CD4-positive, CD25-positive, alpha-beta regulatory T cell (primary cell): ENCODE results near the gene SLC12A5. TPM values are rescaled to one million over a fixed set of nuclear protein-coding genes. Genes with fewer than 3 reads are reported as not detected.

ENCODE experiments used
- ATAC-seq, 2 donors: fragments of 150-1000 bp; cut with Tn5 transposase; one replicate each; pipeline ENCODE4 v1.10.0; 2021; ENCODE audit warnings: low read depth in 2 of 2, moderate number of reproducible peaks in 2 of 2, moderate library complexity in 1 of 2
- DNase-seq, 3 donors: peaks; one replicate each; pipeline versions ENCODE4 v3.0.0 to v3.0.0-alpha.2; 2012 to 2022; ENCODE audit warnings: mixed read lengths in 1 of 3
- H3K27ac ChIP-seq: one replicate; pipeline ENCODE4 v1.7.0; 2013; ENCODE audit warnings: mild to moderate bottlenecking, low read length; ENCODE audit not compliant: insufficient read depth, poor library complexity, severe bottlenecking
- H3K27me3 ChIP-seq: one replicate; pipeline ENCODE4 v1.7.0; 2013; ENCODE audit warnings: low read length; ENCODE audit not compliant: control insufficient read depth, insufficient read depth
- H3K36me3 ChIP-seq: one replicate; pipeline ENCODE4 v1.7.0; 2013; ENCODE audit warnings: mild to moderate bottlenecking, low read length, moderate library complexity; ENCODE audit not compliant: control insufficient read depth, insufficient read depth
- H3K4me1 ChIP-seq: 2 replicates; pipeline ENCODE4 v1.7.0; 2013; ENCODE audit warnings: mild to moderate bottlenecking, low read length; ENCODE audit not compliant: insufficient read depth, control insufficient read depth, poor library complexity, severe bottlenecking
- H3K4me3 ChIP-seq: one replicate; pipeline ENCODE4 v1.7.0; 2013; ENCODE audit warnings: low read depth, mild to moderate bottlenecking, low read length, moderate library complexity
- H3K9me3 ChIP-seq, 2 experiments: 1 replicate in 1 of 2; 2 replicates in 1 of 2; pipeline ENCODE4 v1.7.0; 2013; ENCODE audit warnings: low read length in 2 of 2, mild to moderate bottlenecking in 1 of 2, moderate library complexity in 1 of 2; ENCODE audit not compliant: control insufficient read depth in 2 of 2
- H3K27ac Mint-ChIP-seq, 3 donors: one replicate each; pipeline ENCODE4 v1.8.0; 2020 to 2022; ENCODE audit warnings: mild to moderate bottlenecking in 3 of 3, mixed read lengths in 3 of 3, moderate library complexity in 2 of 3
- H3K27me3 Mint-ChIP-seq: one replicate; pipeline ENCODE4 v1.8.0; 2022; ENCODE audit warnings: mild to moderate bottlenecking, mixed read lengths
- H3K36me3 Mint-ChIP-seq: one replicate; pipeline ENCODE4 v1.8.0; 2020; ENCODE audit warnings: mixed read lengths
- H3K4me1 Mint-ChIP-seq, 4 donors: one replicate each; pipeline ENCODE4 v1.8.0; 2020 to 2022; ENCODE audit warnings: mixed read lengths in 4 of 4, mild to moderate bottlenecking in 1 of 4
- H3K4me3 Mint-ChIP-seq, 4 donors: one replicate each; pipeline ENCODE4 v1.8.0; 2020 to 2022; ENCODE audit warnings: mild to moderate bottlenecking in 4 of 4, mixed read lengths in 4 of 4, moderate library complexity in 3 of 4
- H3K9me3 Mint-ChIP-seq, 7 donors: one replicate each; pipeline ENCODE4 v1.8.0; 2020 to 2022; ENCODE audit warnings: mixed read lengths in 7 of 7, mild to moderate bottlenecking in 3 of 7, moderate library complexity in 2 of 7
- polyA plus RNA-seq, 4 donors: library from polyadenylated mRNA; unstranded; fragments of 300-500 nt; fragmentation: Illumina TruSeq; gene quantifications; one replicate each; pipeline ENCODE4 v1.2.3, GENCODE V29; 2021
- total RNA-seq: library from RNA; stranded (reverse); gene quantifications from one replicate; pipeline ENCODE4 v1.2.3, GENCODE V29; 2022

The SLC12A5 gene
- total and polyA plus RNA-seq, 5 donors from 2014 or later: not detected

- Histone ChIP-seq H3K4me3 (no peak overlapping the region), H3K9me3 (no peaks in the 10 kb centered on the region), H3K27ac (no peak overlapping the region), H3K27me3 (peaks cover 17% of the 10 kb centered on the region), H3K36me3 (no peaks in the 10 kb centered on the region), H3K4me1 (peaks cover 21% of the 10 kb centered on the region)
- Mint-ChIP-seq H3K4me1 (peaks cover 9 to 27% (median 12%) of the 10 kb centered on the region in 4 donors), H3K27me3 (peaks cover 63% of the 10 kb centered on the region), H3K27ac (no peak overlapping the region), H3K9me3 (peaks cover 0 to 4% (median 0%) of the 10 kb centered on the region in 7 donors), H3K4me3 (peak overlapping the region in 3 of 4 donors; percentile 60 to 78 (median 75)), H3K36me3 (peaks cover 4% of the 10 kb centered on the region)
- ATAC-seq: no peak
- no peak for DNase-seq
Measured at GRCh38 chr20:46023148-46023484, 5.9 kb upstream of the SLC12A5 start.

GRCh38 chr20:46023999-46024398 is 5.0 kb upstream of the SLC12A5 start:
- Mint-ChIP-seq H3K9me3 (peaks cover 0 to 2% (median 0%) of the 10 kb centered on the region in 7 donors), H3K4me3 (peak overlapping the region in 2 of 4 donors; percentile 29 to 75), H3K36me3 (peaks cover 4% of the 10 kb centered on the region), H3K4me1 (peaks cover 9 to 27% (median 12%) of the 10 kb centered on the region in 4 donors), H3K27me3 (peaks cover 67% of the 10 kb centered on the region), H3K27ac (no peak overlapping the region)
- Histone ChIP-seq H3K4me3 (no peak overlapping the region), H3K36me3 (no peaks in the 10 kb centered on the region), H3K4me1 (peaks cover 21% of the 10 kb centered on the region), H3K27me3 (peaks cover 17% of the 10 kb centered on the region), H3K9me3 (no peaks in the 10 kb centered on the region), H3K27ac (no peak overlapping the region)
- DNase-seq (no peak), ATAC-seq (no peak)

- Mint-ChIP-seq H3K4me3 (no peak overlapping the region), H3K4me1 (peaks cover 9 to 27% (median 12%) of the 10 kb centered on the region in 4 donors), H3K27ac (no peak overlapping the region), H3K9me3 (peaks cover 0 to 2% (median 0%) of the 10 kb centered on the region in 7 donors), H3K27me3 (peaks cover 70% of the 10 kb centered on the region), H3K36me3 (peaks cover 4% of the 10 kb centered on the region)
- H3K27me3 ChIP-seq: peaks cover 16% of the 10 kb centered on the region
- H3K27ac ChIP-seq: no peak overlapping the region
- ATAC-seq: no peak
- H3K4me3 ChIP-seq: no peak overlapping the region
- H3K4me1 ChIP-seq: peaks cover 21% of the 10 kb centered on the region
- no peaks in the 10 kb centered on the region for H3K36me3 ChIP-seq
- DNase-seq: no peak
- no peaks in the 10 kb centered on the region for H3K9me3 ChIP-seq
Measured at GRCh38 chr20:46025376-46025783, 3.6 kb upstream of the SLC12A5 start.

GRCh38 chr20:46027245-46027853 is 1.7 kb upstream of the SLC12A5 start:
- Histone ChIP-seq H3K27ac (no peak overlapping the region), H3K4me3 (no peak overlapping the region), H3K4me1 (peaks cover 9% of the 10 kb centered on the region), H3K9me3 (no peaks in the 10 kb centered on the region), H3K27me3 (peaks cover 13% of the 10 kb centered on the region), H3K36me3 (no peaks in the 10 kb centered on the region)
- Mint-ChIP-seq H3K27me3 (peaks cover 72% of the 10 kb centered on the region), H3K4me3 (peak overlapping the region in 1 of 4 donors; percentile 75), H3K4me1 (peaks cover 5 to 14% (median 6%) of the 10 kb centered on the region in 4 donors), H3K9me3 (no peaks in the 10 kb centered on the region), H3K27ac (no peak overlapping the region), H3K36me3 (no peaks in the 10 kb centered on the region)
- DNase-seq (peak in 2 of 3 donors; percentile 41 to 49), ATAC-seq (no peak)

GRCh38 chr20:46028110-46028509 is 905 bp upstream of the SLC12A5 start:
- Histone ChIP-seq H3K36me3 (no peaks in the 10 kb centered on the region), H3K4me1 (peaks cover 2% of the 10 kb centered on the region), H3K27ac (no peak overlapping the region), H3K4me3 (no peak overlapping the region), H3K27me3 (peaks cover 17% of the 10 kb centered on the region), H3K9me3 (no peaks in the 10 kb centered on the region)
- Mint-ChIP-seq H3K4me1 (peaks cover 4 to 7% (median 6%) of the 10 kb centered on the region in 4 donors), H3K27me3 (peaks cover 73% of the 10 kb centered on the region), H3K36me3 (no peaks in the 10 kb centered on the region), H3K9me3 (no peaks in the 10 kb centered on the region), H3K27ac (no peak overlapping the region), H3K4me3 (no peak overlapping the region)
- ATAC-seq (no peak), DNase-seq (no peak)

- H3K4me1 ChIP-seq: no peaks in the 10 kb centered on the region
- no peaks in the 10 kb centered on the region for H3K9me3 ChIP-seq
- no peak overlapping the region for H3K4me3 Mint-ChIP-seq
- no peaks in the 10 kb centered on the region for H3K36me3 Mint-ChIP-seq
- peaks cover 0 to 2% (median 0%) of the 10 kb centered on the region in 4 donors for H3K4me1 Mint-ChIP-seq
- no peak overlapping the region for H3K27ac Mint-ChIP-seq
- no peak overlapping the region for H3K4me3 ChIP-seq
- peaks cover 73% of the 10 kb centered on the region for H3K27me3 Mint-ChIP-seq
- DNase-seq (no peak), ATAC-seq (no peak)
- no peaks in the 10 kb centered on the region for H3K9me3 Mint-ChIP-seq
- H3K36me3 ChIP-seq: no peaks in the 10 kb centered on the region
- peaks cover 28% of the 10 kb centered on the region for H3K27me3 ChIP-seq
- no peak overlapping the region for H3K27ac ChIP-seq
Measured at GRCh38 chr20:46030284-46031013, 1.4 kb downstream of the SLC12A5 start.

GRCh38 chr20:46031014-46031569 is 2.1 kb downstream of the SLC12A5 start:
- ATAC-seq (no peak), DNase-seq (no peak)
- H3K27ac ChIP-seq: no peak overlapping the region
- Mint-ChIP-seq H3K9me3 (no peaks in the 10 kb centered on the region), H3K4me1 (peaks cover 0 to 2% (median 0%) of the 10 kb centered on the region in 4 donors), H3K36me3 (no peaks in the 10 kb centered on the region), H3K4me3 (no peak overlapping the region), H3K27ac (no peak overlapping the region), H3K27me3 (peaks cover 68% of the 10 kb centered on the region)
- H3K9me3 ChIP-seq: no peaks in the 10 kb centered on the region
- H3K4me1 ChIP-seq: no peaks in the 10 kb centered on the region
- H3K27me3 ChIP-seq: peaks cover 28% of the 10 kb centered on the region
- no peaks in the 10 kb centered on the region for H3K36me3 ChIP-seq
- no peak overlapping the region for H3K4me3 ChIP-seq
